Lung microvascular endothelial cell (primary cell): ENCODE measurements around the gene NT5DC3. TPM values are rescaled to one million over a fixed set of nuclear protein-coding genes. Genes with fewer than 3 reads are reported as not detected.
A peak's percentile ranks its signal among the peaks of the same experiment; 100 is the strongest.
"Not testable (repeated sequence)": the region's sequence is repeated elsewhere in the genome, so short reads cannot be mapped to it uniquely, and the experiment has no call there.

Experiments
- DNase-seq, 2 donors: peaks; one replicate each; pipeline versions ENCODE4 v3.0.0 to v3.0.0-alpha.2; 2010; ENCODE audit warnings: low read depth in 2 of 2
- total RNA-seq: library from RNA; depleted of rRNA; stranded (reverse); fragments of >200 nt; gene quantifications from 2 replicates; pipeline ENCODE4 v1.2.1, GENCODE V29; 2014

The NT5DC3 gene
- total RNA-seq, 1 donor from 2014 or later: 9.5 TPM

GRCh38 chr12:103810111-103810510 lies 30.9 kb downstream of the NT5DC3 start:
- DNase-seq: no peak

- not testable (repeated sequence) for DNase-seq
These were observed 31.4 kb downstream of the NT5DC3 start for GRCh38 chr12:103809639-103810038.

GRCh38 chr12:103809154-103809553 lies 31.9 kb downstream of the NT5DC3 start:
- DNase-seq: no peak

- DNase-seq: no peak
These were observed 32.7 kb downstream of the NT5DC3 start for GRCh38 chr12:103808239-103808880.

GRCh38 chr12:103807561-103808238 lies 33.3 kb downstream of the NT5DC3 start:
- DNase-seq: no peak

- DNase-seq: peak; percentile 54 to 81
These were observed 34.2 kb downstream of the NT5DC3 start for GRCh38 chr12:103806803-103807202.

GRCh38 chr12:103805655-103806360 lies 35.2 kb downstream of the NT5DC3 start:
- DNase-seq: no peak

GRCh38 chr12:103803847-103804246 lies 37.2 kb downstream of the NT5DC3 start:
- DNase-seq: no peak

- no peak for DNase-seq
These were observed 38.5 kb downstream of the NT5DC3 start for GRCh38 chr12:103802586-103802886.

GRCh38 chr12:103801709-103802585 lies 39.1 kb downstream of the NT5DC3 start:
- DNase-seq: no peak

GRCh38 chr12:103799857-103800771 lies 40.9 kb downstream of the NT5DC3 start:
- peak; percentile 70 to 77 for DNase-seq

- DNase-seq: no peak
These were observed 41.6 kb downstream of the NT5DC3 start for GRCh38 chr12:103799504-103799856.

- no peak for DNase-seq
These were observed 42.4 kb downstream of the NT5DC3 start for GRCh38 chr12:103798586-103798985.

GRCh38 chr12:103794309-103795213 lies 46.5 kb downstream of the NT5DC3 start:
- DNase-seq: no peak

GRCh38 chr12:103793512-103794045 lies 47.5 kb downstream of the NT5DC3 start:
- no peak for DNase-seq

- no peak for DNase-seq
These were observed 48.0 kb downstream of the NT5DC3 start for GRCh38 chr12:103793046-103793445.

GRCh38 chr12:103791350-103791920 lies 49.6 kb downstream of the NT5DC3 start:
- no peak for DNase-seq

GRCh38 chr12:103786201-103786600 lies 54.8 kb downstream of the NT5DC3 start:
- DNase-seq: no peak
